ENCODE data around the gene CAV2. TPM values are rescaled to one million over a fixed set of nuclear protein-coding genes. Genes with fewer than 3 reads are reported as not detected.

CAV2 gene
- total and polyA plus RNA-seq, 9 of the 15 experiments (the other 6 are each of a cell fraction or from before 2014, with no cell fraction given), result 16.1 to 137 (median 38.3) TPM

- TF ChIP-seq ZBTB7A (IDR thresholded peaks at IDR 0.05; ENCODE audit: borderline replicate concordance, control insufficient read depth, low read depth, low read length) (peak; percentile 96), MECOM (CRISPR knock-in tag; IDR thresholded peaks at IDR 0.05) (no peak), GMEB1 (CRISPR knock-in tag; IDR thresholded peaks at IDR 0.05) (peak; percentile 63; the same call in 1 of the 2 replicates), ARID2 (IDR thresholded peaks at IDR 0.05) (no peak), BACH1 (tag; IDR thresholded peaks at IDR 0.05) (no peak), ZNF507 (tag; conservative IDR thresholded peaks at IDR 0.05) (no peak), XRCC3 (IDR thresholded peaks at IDR 0.05) (no peak), RFX1 (IDR thresholded peaks at IDR 0.05) (no peak), ZNF431 (CRISPR knock-in tag; IDR thresholded peaks at IDR 0.05) (peak; percentile 52; the same call in 1 of the 2 replicates), STAT5A (IDR thresholded peaks at IDR 0.05; ENCODE audit: borderline replicate concordance, low read length) (no peak), CREM (IDR thresholded peaks at IDR 0.05; ENCODE audit: low read depth) (peak; percentile 22), ZNF609 (CRISPR knock-in tag; IDR thresholded peaks at IDR 0.05; ENCODE audit: borderline replicate concordance) (peak; percentile 85; the same call in 1 of the 2 replicates), THRAP3 (IDR thresholded peaks at IDR 0.05; ENCODE audit: borderline replicate concordance) (no peak), NFIC (IDR thresholded peaks at IDR 0.05) (peak; percentile 46), ZNF140 (CRISPR knock-in tag; IDR thresholded peaks at IDR 0.05) (no peak), MITF (IDR thresholded peaks at IDR 0.05) (0 out of 2 replicates have a peak, but pooled peaks have one; percentile 10), ZKSCAN3 (CRISPR knock-in tag; IDR thresholded peaks at IDR 0.05) (no peak), ZKSCAN1 (IDR thresholded peaks at IDR 0.05; ENCODE audit: low read depth, low read length) (no peak), HLTF (IDR thresholded peaks at IDR 0.05) (peak; percentile 59), TOE1 (IDR thresholded peaks at IDR 0.05; ENCODE audit: borderline replicate concordance) (no peak), TOE1 (CRISPR knock-in tag; IDR thresholded peaks at IDR 0.05; ENCODE audit: borderline replicate concordance, low read depth) (peak; percentile 71; the same call in 1 of the 2 replicates), YBX1 (IDR thresholded peaks at IDR 0.05) (no peak)
These were observed 26.6 kb downstream of the CAV2 start (continued) for GRCh38 chr7:116525913-116526861.

Measured in K562 (cell line).